Common myeloid progenitor, CD34-positive (primary cell): ENCODE results near the gene SRRM4.

Experiments used
- CTCF ChIA-PET: fragments of 350-600 bp; sonication (Branson Sonifier 250); formaldehyde crosslinking; loops from one replicate; lab custom pipeline; 2021; ENCODE audit warnings: antibody characterized with exemption; lab: Charles Lee
- POLR2A ChIA-PET: fragments of 350-600 bp; sonication (Branson Sonifier 250); formaldehyde crosslinking; loops from one replicate; lab custom pipeline; 2021; ENCODE audit warnings: antibody characterized with exemption; lab: Charles Lee
- DNase-seq, 3 donors: peaks; one replicate each; pipeline versions ENCODE4 v3.0.0 to v3.0.0-alpha.2; 2013
- H3K27ac ChIP-seq, 2 experiments: 1 replicate in 1 of 2; 2 replicates in 1 of 2; pipeline ENCODE4 v1.7.0; 2013; ENCODE audit warnings: inconsistent platforms in 2 of 2, low read length in 2 of 2, mild to moderate bottlenecking in 2 of 2, low read depth in 1 of 2, moderate library complexity in 1 of 2; ENCODE audit not compliant: severe bottlenecking in 2 of 2, insufficient read depth in 1 of 2, poor library complexity in 1 of 2
- H3K27me3 ChIP-seq, 5 experiments: replicated peaks in 2 of 5; 1 replicate in 3 of 5; 2 replicates in 2 of 5; pipeline versions ENCODE4 v1.6.1 to v1.7.0; 2013; ENCODE audit warnings: low read length in 4 of 5, mild to moderate bottlenecking in 2 of 5, moderate library complexity in 2 of 5, inconsistent platforms in 1 of 5; ENCODE audit not compliant: insufficient read depth in 5 of 5, control insufficient read depth in 4 of 5
- H3K36me3 ChIP-seq, 4 experiments: 1 replicate in 2 of 4; 2 replicates in 2 of 4; pipeline versions ENCODE4 v1.6.1 to v1.7.0; 2013; ENCODE audit warnings: low read length in 3 of 4, control low read depth in 1 of 4, mild to moderate bottlenecking in 1 of 4; ENCODE audit not compliant: control insufficient read depth in 4 of 4, insufficient read depth in 4 of 4
- H3K4me1 ChIP-seq, 4 experiments: 1 replicate in 3 of 4; 2 replicates in 1 of 4; pipeline versions ENCODE4 v1.6.1 to v1.7.1; 2013; ENCODE audit warnings: low read length in 3 of 4, mild to moderate bottlenecking in 3 of 4, control low read depth in 1 of 4, inconsistent platforms in 1 of 4, moderate library complexity in 1 of 4; ENCODE audit not compliant: control insufficient read depth in 4 of 4, insufficient read depth in 4 of 4; ENCODE audit errors: control extremely low read depth in 1 of 4
- H3K4me3 ChIP-seq, 7 experiments: 1 replicate in 4 of 7; 2 replicates in 3 of 7; pipeline versions ENCODE4 v1.5.1 to v1.7.0; 2013; ENCODE audit warnings: mild to moderate bottlenecking in 7 of 7, low read length in 6 of 7, moderate library complexity in 6 of 7, inconsistent platforms in 2 of 7, low read depth in 2 of 7, control low read depth in 1 of 7; ENCODE audit not compliant: insufficient read depth in 4 of 7, control insufficient read depth in 1 of 7; ENCODE audit errors: extremely low read depth in 1 of 7
- H3K9me3 ChIP-seq, 5 experiments: 1 replicate in 4 of 5; 2 replicates in 1 of 5; pipeline versions ENCODE4 v1.6.1 to v1.7.1; 2013; ENCODE audit warnings: low read length in 4 of 5, mild to moderate bottlenecking in 2 of 5, inconsistent platforms in 1 of 5, low read depth in 1 of 5, moderate library complexity in 1 of 5; ENCODE audit not compliant: control insufficient read depth in 4 of 5, insufficient read depth in 2 of 5; ENCODE audit errors: control extremely low read depth in 1 of 5
- WGBS: methylation state at CpG from one replicate; pipeline ENCODE4 v1.1.5; 2013; ENCODE audit not compliant: insufficient coverage; 5-methylcytosine and 5-hydroxymethylcytosine counted together

Gene SRRM4

GRCh38 chr12:118970856-118971255 lies 10.5 kb upstream of the SRRM4 start:
- ChIA-PET CTCF (no interaction called here), POLR2A (no interaction called here)
- no peaks in the 10 kb centered on the region for H3K9me3 ChIP-seq
- 69% methylated on average over 5 of the region's 5 CpGs for WGBS
- peaks cover 0 to 3% (median 0%) of the 10 kb centered on the region in 5 experiments for H3K27me3 ChIP-seq
- no peak overlapping the region for H3K4me3 ChIP-seq
- H3K27ac ChIP-seq, result no peak overlapping the region
- no peaks in the 10 kb centered on the region for H3K36me3 ChIP-seq
- no peaks in the 10 kb centered on the region for H3K4me1 ChIP-seq
- no peak for DNase-seq

- Histone ChIP-seq H3K9me3 (no peaks in the 10 kb centered on the region), H3K27me3 (peaks cover 0 to 3% (median 0%) of the 10 kb centered on the region in 5 experiments), H3K4me3 (no peak overlapping the region), H3K4me1 (no peaks in the 10 kb centered on the region), H3K27ac (no peak overlapping the region), H3K36me3 (no peaks in the 10 kb centered on the region)
- POLR2A ChIA-PET, result no interaction called here
- DNase-seq, result no peak
- no CpG with 5 or more reads among the region's 2 CpGs for WGBS
- CTCF ChIA-PET, result interaction anchor here (1.6 kb wide), 1 partner anchor 9 kb away, joined by 3 read pairs; the partner anchor contains the start of gene SRRM4
Observed at GRCh38 chr12:118972982-118973381, 8.4 kb upstream of the SRRM4 start.

- ChIA-PET CTCF (interaction anchor here (0.8 to 1.4 kb wide), 3 partner anchors 13 to 433 kb away, joined by 3 read pairs; no protein-coding TSS in a partner anchor), POLR2A (no interaction called here)
- Histone ChIP-seq H3K4me1 (peaks cover 0 to 3% (median 0%) of the 10 kb centered on the region in 4 experiments), H3K4me3 (no peak overlapping the region), H3K27ac (no peak overlapping the region), H3K9me3 (no peaks in the 10 kb centered on the region), H3K36me3 (no peaks in the 10 kb centered on the region), H3K27me3 (peaks cover 0 to 50% (median 10%) of the 10 kb centered on the region in 5 experiments)
- DNase-seq, result peak; percentile 66 to 84 (median 79)
- WGBS, result 0% methylated on average over 15 of the region's 17 CpGs
Observed at GRCh38 chr12:118979763-118980406, 1.5 kb upstream of the SRRM4 start.

GRCh38 chr12:118980407-118981014 lies 830 bp upstream of the SRRM4 start:
- Histone ChIP-seq H3K27me3 (peaks cover 0 to 50% (median 10%) of the 10 kb centered on the region in 5 experiments), H3K4me1 (peaks cover 0 to 3% (median 0%) of the 10 kb centered on the region in 4 experiments), H3K27ac (no peak overlapping the region), H3K4me3 (no peak overlapping the region), H3K9me3 (no peaks in the 10 kb centered on the region), H3K36me3 (no peaks in the 10 kb centered on the region)
- POLR2A ChIA-PET, result no interaction called here
- WGBS, result 2% methylated on average over 10 of the region's 29 CpGs
- DNase-seq, result no peak
- CTCF ChIA-PET, result no interaction called here

- DNase-seq, result no peak
- Histone ChIP-seq H3K4me1 (peaks cover 0 to 3% (median 0%) of the 10 kb centered on the region in 4 experiments), H3K27me3 (peaks cover 0 to 52% (median 10%) of the 10 kb centered on the region in 5 experiments), H3K27ac (no peak overlapping the region), H3K9me3 (no peaks in the 10 kb centered on the region), H3K36me3 (no peaks in the 10 kb centered on the region), H3K4me3 (no peak overlapping the region)
- ChIA-PET CTCF (interaction anchor here (0.6 to 1.3 kb wide), 2 partner anchors 10 to 425 kb away, joined by 3 read pairs; no protein-coding TSS in a partner anchor), POLR2A (no interaction called here)
- 34% methylated on average over 7 of the region's 8 CpGs for WGBS
Observed at GRCh38 chr12:118982302-118982701, 961 bp downstream of the SRRM4 start.

- 66% methylated on average over 4 of the region's 7 CpGs for WGBS
- no peak overlapping the region for H3K4me3 ChIP-seq
- no peak for DNase-seq
- H3K4me1 ChIP-seq, result peaks cover 0 to 3% (median 0%) of the 10 kb centered on the region in 4 experiments
- H3K27ac ChIP-seq, result no peak overlapping the region
- H3K27me3 ChIP-seq, result peaks cover 0 to 52% (median 10%) of the 10 kb centered on the region in 5 experiments
- H3K9me3 ChIP-seq, result no peaks in the 10 kb centered on the region
- CTCF ChIA-PET, result no interaction called here
- no peaks in the 10 kb centered on the region for H3K36me3 ChIP-seq
- POLR2A ChIA-PET, result no interaction called here
Observed at GRCh38 chr12:118982984-118983761, 1.8 kb downstream of the SRRM4 start.
